Dedifferentiated amniotic fluid mesenchymal stem cell (primary cell): ENCODE results near the gene GPR149.

Experiments
- DNase-seq: peaks from one replicate; pipeline ENCODE4 v3.0.0-alpha.2; 2016; ENCODE audit errors: extremely low spot score

Gene GPR149

GRCh38 chr3:154338570-154338969 is 91.4 kb downstream of the GPR149 start:
- DNase-seq, result no peak

GRCh38 chr3:154338008-154338407 is 92.0 kb downstream of the GPR149 start:
- no peak for DNase-seq

GRCh38 chr3:154334973-154335420 is 95.0 kb downstream of the GPR149 start:
- DNase-seq, result peak; percentile 52

DNA sequence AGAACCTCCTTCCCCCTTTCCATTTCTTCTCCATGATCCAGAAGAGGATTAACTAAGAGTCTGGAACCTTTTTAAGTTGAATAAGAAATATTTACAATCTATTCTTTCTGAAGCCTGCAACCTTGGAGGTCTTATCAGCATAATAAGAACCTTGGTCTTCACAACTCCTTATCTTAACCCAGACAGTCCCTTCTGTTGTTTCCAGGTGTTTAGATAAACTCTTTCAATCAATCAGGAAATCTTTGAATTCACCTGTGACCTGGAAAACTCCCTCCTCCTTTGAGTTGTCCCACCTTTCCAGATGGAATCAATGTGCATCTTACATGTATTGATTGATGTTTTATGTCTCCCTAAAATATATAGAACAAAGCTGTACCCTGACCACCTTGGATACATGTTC is 102.1 kb downstream of the GPR149 start:
- no peak for DNase-seq

- no peak for DNase-seq
These were observed 105.1 kb downstream of the GPR149 start for GRCh38 chr3:154324919-154325318.

DNA sequence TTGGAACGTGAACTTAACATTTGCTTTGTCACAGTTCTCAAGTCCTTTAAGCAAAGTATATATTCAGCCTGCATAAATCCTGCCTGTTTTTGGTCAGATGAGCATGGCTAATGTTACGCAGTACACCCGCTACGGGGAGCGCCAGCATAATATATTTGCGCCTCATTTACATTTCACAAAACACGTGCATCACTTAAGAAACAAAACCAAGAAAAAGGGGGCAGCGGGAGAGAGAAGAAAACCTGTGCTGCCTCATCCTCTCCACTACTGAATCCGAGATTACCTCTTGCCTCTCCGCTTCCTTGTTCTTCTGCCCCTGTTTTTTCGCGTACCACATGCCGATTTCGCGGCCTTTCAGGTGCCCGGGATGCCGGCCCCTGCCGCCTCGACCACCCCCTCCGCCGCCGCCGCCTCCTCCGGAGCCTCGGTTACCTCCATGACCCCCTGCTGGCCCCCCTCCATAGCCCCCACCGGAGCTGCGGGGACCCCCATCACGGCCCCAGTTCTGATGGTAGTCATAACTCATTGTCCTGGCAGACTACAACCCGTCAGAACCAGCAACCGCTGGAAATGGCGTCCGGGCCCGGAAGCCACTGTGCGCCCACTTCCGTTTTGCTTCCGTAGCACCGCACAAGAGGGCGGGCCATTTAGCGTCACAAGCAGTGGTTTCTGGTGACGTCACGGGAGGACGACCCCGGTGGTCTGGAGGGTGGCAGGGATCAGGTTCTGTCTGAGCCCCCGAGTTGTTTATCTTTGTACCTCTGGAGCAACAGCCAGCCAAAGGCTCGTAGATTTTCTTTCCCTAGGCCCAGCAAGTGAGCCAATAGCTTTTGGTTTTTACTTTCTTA is 105.9 kb downstream of the GPR149 start, which contains the start of gene DHX36:
TSS of gene DHX36 (minus strand) at position 597 of the 848 bp plus-strand sequence. CDS start at position 526, 71 bp downstream.
- DNase-seq, result peak; percentile 93

DNA sequence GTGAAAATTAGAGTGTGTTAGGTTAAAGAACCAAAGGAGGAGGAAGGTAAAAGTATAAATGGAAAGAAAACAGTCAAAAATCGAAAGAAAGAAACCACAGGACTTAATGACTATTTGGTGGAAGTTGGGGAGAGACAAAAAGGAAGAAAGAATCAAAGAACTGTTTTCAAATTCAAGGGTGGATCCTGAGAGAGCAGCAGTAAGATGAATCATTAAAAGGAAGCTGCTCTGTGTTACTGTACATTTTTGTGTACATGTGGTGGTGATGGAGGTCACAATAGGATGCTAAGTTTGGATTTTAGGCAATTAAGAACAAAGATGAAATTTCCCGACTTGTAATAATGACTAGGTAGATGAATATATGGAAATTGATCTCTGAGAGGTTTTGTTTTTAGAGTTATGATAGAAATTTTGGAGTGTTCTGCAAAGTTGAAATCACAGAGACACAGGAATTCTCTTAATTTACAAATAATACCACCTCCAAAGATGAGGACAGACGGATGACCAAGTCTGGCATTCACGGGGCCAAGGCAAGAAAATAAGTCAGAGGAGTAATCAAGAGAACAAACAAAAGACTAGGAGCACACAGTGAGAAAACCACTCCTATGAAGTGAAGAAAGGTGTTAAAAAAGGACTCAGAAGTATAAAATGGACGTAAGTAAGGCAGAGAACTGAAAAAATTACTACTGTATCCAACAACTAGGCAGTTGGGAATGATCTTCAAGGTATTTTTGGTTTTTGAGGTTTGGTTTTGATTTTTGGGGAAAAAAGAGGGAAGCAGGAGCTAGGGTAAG is 112.8 kb downstream of the GPR149 start:
- DNase-seq, result no peak

DNA sequence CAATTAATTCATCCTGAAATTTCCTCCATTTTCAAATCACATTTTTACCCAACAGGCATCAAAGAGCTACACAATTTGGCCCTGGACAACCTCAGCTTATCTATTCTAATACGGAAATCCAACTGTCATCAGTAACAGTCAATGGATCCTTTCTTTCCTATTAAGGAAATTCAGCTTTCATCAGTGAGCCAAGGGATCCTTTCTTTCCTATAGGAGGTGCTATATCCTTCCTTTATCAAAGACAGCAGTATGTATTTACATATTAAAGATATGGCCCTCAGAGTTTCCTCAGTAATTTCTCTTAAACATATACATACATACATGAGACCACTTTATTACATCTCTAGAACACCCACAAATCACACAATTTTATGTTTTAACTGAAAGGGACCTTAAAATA is 115.8 kb downstream of the GPR149 start:
- DNase-seq, result no peak

DNA sequence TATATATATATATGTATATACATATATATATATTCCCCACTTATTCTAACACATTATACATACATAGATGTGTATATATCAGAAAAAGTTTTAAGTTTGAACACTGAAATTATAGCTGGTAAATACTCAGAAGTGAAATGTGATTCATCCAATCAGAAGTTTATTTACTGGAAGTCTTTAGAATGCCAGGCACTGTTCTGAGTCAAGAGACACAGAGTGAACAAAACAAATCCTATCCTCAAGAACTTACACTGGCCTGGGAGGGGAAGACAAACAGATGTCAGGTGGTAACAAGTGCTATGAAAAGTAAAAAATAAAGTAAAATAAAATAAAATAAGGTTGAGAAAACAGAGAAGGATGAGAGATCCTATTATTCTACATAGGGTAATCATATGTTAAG is 119.2 kb downstream of the GPR149 start:
- no peak for DNase-seq

GRCh38 chr3:154307363-154307762 is 122.6 kb downstream of the GPR149 start:
- DNase-seq, result no peak

DNA sequence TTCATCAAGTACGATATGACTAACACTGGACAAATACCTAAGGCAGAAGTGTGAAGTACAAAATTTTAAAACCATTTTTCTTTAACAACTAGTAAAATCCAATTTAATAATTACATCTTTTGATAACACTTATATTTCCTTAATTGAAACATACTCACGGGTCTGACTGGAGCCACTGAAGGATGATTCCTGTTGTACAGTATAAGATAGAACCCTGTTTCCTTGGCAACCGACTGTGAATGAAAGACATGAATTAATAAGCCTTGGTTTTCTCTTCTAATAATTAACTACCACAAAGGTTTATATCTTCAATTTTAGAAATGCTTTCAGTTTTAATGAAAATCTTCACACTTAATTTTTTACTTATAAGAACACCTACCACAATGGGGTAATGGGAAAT is 125.1 kb downstream of the GPR149 start:
- DNase-seq, result no peak

DNA sequence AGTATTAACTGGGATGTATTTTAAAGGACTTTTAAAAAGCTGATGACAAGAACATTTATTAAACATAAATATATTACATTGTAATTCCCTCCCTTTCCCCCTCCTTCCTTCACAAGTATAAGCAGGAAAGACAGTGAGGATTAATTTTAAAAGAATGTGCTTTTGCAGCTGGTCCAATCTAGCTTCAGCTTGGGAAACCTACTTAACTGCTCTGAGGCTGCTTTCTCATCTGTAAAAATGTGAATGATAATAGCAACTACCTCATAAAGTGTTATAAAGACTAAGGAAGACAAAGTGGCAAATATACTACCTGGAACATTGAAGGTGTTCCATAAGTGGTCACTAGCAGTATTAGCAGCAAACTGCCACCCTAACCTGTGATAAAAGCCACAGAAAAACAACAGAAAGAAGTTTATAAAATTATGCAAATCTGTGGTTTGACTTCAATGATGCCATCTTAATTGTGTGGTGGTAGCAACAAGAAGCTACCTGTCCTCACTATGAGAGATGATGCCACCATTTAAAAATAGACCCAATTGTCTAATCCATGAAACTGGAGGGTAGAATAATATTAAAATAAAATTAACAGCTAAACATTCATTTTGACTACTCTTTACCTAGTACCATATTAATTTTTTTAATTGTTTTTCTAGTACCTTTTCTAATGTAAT is 125.7 kb downstream of the GPR149 start:
- no peak for DNase-seq

- no peak for DNase-seq
These were observed 128.4 kb downstream of the GPR149 start for GRCh38 chr3:154301561-154301960.

- no peak for DNase-seq
These were observed 136.0 kb downstream of the GPR149 start for GRCh38 chr3:154294016-154294415.

DNA sequence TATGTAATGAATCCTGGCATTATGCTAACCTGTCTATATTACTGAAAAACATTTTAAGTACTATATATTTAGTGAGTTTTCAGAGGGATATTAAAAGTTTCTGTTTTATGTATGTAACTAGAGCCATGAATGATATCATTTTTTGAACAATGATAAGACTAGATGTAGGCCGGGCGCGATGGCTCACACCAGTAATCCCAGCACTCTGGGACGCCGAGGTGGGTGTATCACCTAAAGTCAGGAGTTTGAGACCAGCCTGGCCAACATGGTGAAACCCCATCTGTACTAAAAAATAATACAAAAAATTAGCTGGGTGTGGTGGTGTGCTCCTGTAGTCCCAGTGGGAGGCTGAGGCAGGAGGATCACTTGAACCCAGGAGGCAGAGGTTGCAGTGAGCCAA is 139.8 kb downstream of the GPR149 start:
- no peak for DNase-seq
